Liver (tissue), 9 donors: ENCODE data around the gene PHF20. TPM values are rescaled to one million over a fixed set of nuclear protein-coding genes. Genes with fewer than 3 reads are reported as not detected.

Experiments used
- DNase-seq: peaks from one replicate; pipeline ENCODE4 v3.0.0-alpha.2; 2017; ENCODE audit warnings: low spot score
- H3K27ac ChIP-seq, 2 donors: one replicate each; pipeline ENCODE4 v1.7.0; 2013; ENCODE audit warnings: inconsistent platforms in 2 of 2, low read length in 2 of 2, control low read depth in 1 of 2, low read depth in 1 of 2, mild to moderate bottlenecking in 1 of 2
- H3K27me3 ChIP-seq, 4 donors: one replicate each; pipeline versions ENCODE4 v1.6.1 to v1.7.0; 2013; ENCODE audit warnings: low read length in 3 of 4, inconsistent platforms in 1 of 4, mild to moderate bottlenecking in 1 of 4, moderate library complexity in 1 of 4; ENCODE audit not compliant: control insufficient read depth in 4 of 4, insufficient read depth in 4 of 4
- H3K36me3 ChIP-seq, 4 donors: one replicate each; pipeline versions ENCODE4 v1.6.1 to v1.7.0; 2013; ENCODE audit warnings: low read length in 3 of 4, mild to moderate bottlenecking in 3 of 4, low read depth in 1 of 4, moderate library complexity in 1 of 4; ENCODE audit not compliant: control insufficient read depth in 4 of 4, insufficient read depth in 3 of 4
- H3K4me1 ChIP-seq, 4 donors: one replicate each; pipeline versions ENCODE4 v1.6.1 to v1.7.0; 2013; ENCODE audit warnings: low read length in 3 of 4, mild to moderate bottlenecking in 3 of 4, moderate library complexity in 1 of 4; ENCODE audit not compliant: control insufficient read depth in 4 of 4, insufficient read depth in 4 of 4
- H3K4me3 ChIP-seq, 3 donors: one replicate each; pipeline versions ENCODE4 v1.6.1 to v1.7.0; 2013; ENCODE audit warnings: low read length in 3 of 3, control low read depth in 1 of 3, low read depth in 1 of 3, mild to moderate bottlenecking in 1 of 3
- H3K9ac ChIP-seq, 2 donors: one replicate each; pipeline ENCODE4 v1.7.0; 2013; ENCODE audit warnings: low read length in 2 of 2, mild to moderate bottlenecking in 2 of 2, moderate library complexity in 2 of 2, control low read depth in 1 of 2, low read depth in 1 of 2
- H3K9me3 ChIP-seq, 4 donors: one replicate each; pipeline versions ENCODE4 v1.6.1 to v1.7.0; 2013; ENCODE audit warnings: low read length in 3 of 4; ENCODE audit not compliant: control insufficient read depth in 4 of 4
- EGR1 ChIP-seq, 2 donors: IDR thresholded peaks; 2 replicates each; pipeline ENCODE4 v1.6.1; 2016 to 2018; ENCODE audit warnings: antibody characterized with exemption in 2 of 2, low read depth in 2 of 2
- FOXA1 ChIP-seq: IDR thresholded peaks from 2 replicates; pipeline ENCODE4 v1.6.1; 2016; ENCODE audit warnings: antibody characterized with exemption
- FOXA2 ChIP-seq: IDR thresholded peaks from 2 replicates; pipeline ENCODE4 v1.6.1; 2016; ENCODE audit warnings: antibody characterized with exemption
- GABPA ChIP-seq, 2 donors: IDR thresholded peaks in 1 of 2; conservative IDR thresholded peaks in 1 of 2; 2 replicates each; pipeline ENCODE4 v1.6.1; 2016; ENCODE audit warnings: antibody characterized with exemption in 2 of 2, mild to moderate bottlenecking in 1 of 2, moderate library complexity in 1 of 2
- HNF4G ChIP-seq: IDR thresholded peaks from 2 replicates; pipeline ENCODE4 v1.6.1; 2016; ENCODE audit warnings: antibody characterized with exemption
- JUND ChIP-seq, 2 donors: IDR thresholded peaks; 2 replicates each; pipeline ENCODE4 v1.6.1; 2016; ENCODE audit warnings: antibody characterized with exemption in 2 of 2
- RAD21 ChIP-seq, 2 donors: IDR thresholded peaks; 2 replicates each; pipeline ENCODE4 v1.6.1; 2016; ENCODE audit warnings: antibody characterized with exemption in 2 of 2, mild to moderate bottlenecking in 2 of 2
- REST ChIP-seq: IDR thresholded peaks from 2 replicates; pipeline ENCODE4 v1.6.1; 2016; ENCODE audit warnings: antibody characterized with exemption, mild to moderate bottlenecking
- SP1 ChIP-seq: IDR thresholded peaks from 2 replicates; pipeline ENCODE4 v1.6.1; 2018; ENCODE audit warnings: antibody characterized with exemption, mild to moderate bottlenecking
- TAF1 ChIP-seq: conservative IDR thresholded peaks from 2 replicates; pipeline ENCODE4 v1.6.1; 2016; ENCODE audit warnings: antibody characterized with exemption, mild to moderate bottlenecking
- YY1 ChIP-seq: IDR thresholded peaks from 2 replicates; pipeline ENCODE4 v1.6.1; 2016; ENCODE audit warnings: antibody characterized with exemption, mild to moderate bottlenecking
- WGBS: extraction: QIAGEN DNeasy Blood & Tissue Kit; methylation state at CpG from one replicate; pipeline ENCODE4 v1.1.7; 2013; 5-methylcytosine and 5-hydroxymethylcytosine counted together
- polyA plus RNA-seq, 2 donors: library from polyadenylated mRNA; stranded (reverse) in 1 of 2; unstranded in 1 of 2; fragments of 200-250 nt in 1 of 2; fragments of >200 nt in 1 of 2; fragmentation: Nextera tagmentation in 1 of 2; extraction: Ambion mirVana in 1 of 2; gene quantifications; one replicate each; pipeline versions ENCODE4 v1.2.1 to v1.2.3, GENCODE V29; 2013 to 2015
- total RNA-seq, 2 donors: library from RNA; depleted of rRNA; stranded (reverse); fragments of >200 nt; gene quantifications; one replicate each; pipeline ENCODE4 v1.2.3, GENCODE V29; 2014
- TF ChIP-seq, protein P1 (sequence below): IDR thresholded peaks from 2 replicates; pipeline ENCODE4 v1.6.1; 2016; ENCODE audit warnings: antibody characterized with exemption
- TF ChIP-seq, protein P2 (sequence below): IDR thresholded peaks from 2 replicates; pipeline ENCODE4 v1.6.1; 2016; ENCODE audit warnings: antibody characterized with exemption
- donor health status: healthy.
- donor health status: healthy.
- donor health status: healthy.
- donor health status: healthy.
- donor health status: healthy.

PHF20 gene
- total and polyA plus RNA-seq, 4 donors = 5.1 to 11.7 (median 10.3) TPM

- no peaks in the 10 kb centered on the region for H3K9me3 ChIP-seq
- 29% methylated on average over 8 of the region's 8 CpGs for WGBS
- H3K27me3 ChIP-seq = no peaks in the 10 kb centered on the region
- peak overlapping the region; percentile 85 to 89 for H3K27ac ChIP-seq
- peak overlapping the region; percentile 76 to 91 for H3K9ac ChIP-seq
- DNase-seq = no peak
- peak overlapping the region; percentile 69 to 90 (median 82) for H3K4me3 ChIP-seq
- peaks cover 0 to 25% (median 9%) of the 10 kb centered on the region in 4 donors for H3K4me1 ChIP-seq
- peaks cover 0 to 4% (median 0%) of the 10 kb centered on the region in 4 donors for H3K36me3 ChIP-seq
- TF ChIP-seq GABPA (IDR thresholded peaks at IDR 0.05 in 1 of 2, conservative IDR thresholded peaks at IDR 0.05 in 1 of 2) = peak in 1 of 2 donors; percentile 7
- TF ChIP-seq, protein P1, sequence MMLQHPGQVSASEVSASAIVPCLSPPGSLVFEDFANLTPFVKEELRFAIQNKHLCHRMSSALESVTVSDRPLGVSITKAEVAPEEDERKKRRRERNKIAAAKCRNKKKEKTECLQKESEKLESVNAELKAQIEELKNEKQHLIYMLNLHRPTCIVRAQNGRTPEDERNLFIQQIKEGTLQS = no peak
Observed at GRCh38 chr20:35772563-35773058, 796 bp downstream of the PHF20 start.

DNA sequence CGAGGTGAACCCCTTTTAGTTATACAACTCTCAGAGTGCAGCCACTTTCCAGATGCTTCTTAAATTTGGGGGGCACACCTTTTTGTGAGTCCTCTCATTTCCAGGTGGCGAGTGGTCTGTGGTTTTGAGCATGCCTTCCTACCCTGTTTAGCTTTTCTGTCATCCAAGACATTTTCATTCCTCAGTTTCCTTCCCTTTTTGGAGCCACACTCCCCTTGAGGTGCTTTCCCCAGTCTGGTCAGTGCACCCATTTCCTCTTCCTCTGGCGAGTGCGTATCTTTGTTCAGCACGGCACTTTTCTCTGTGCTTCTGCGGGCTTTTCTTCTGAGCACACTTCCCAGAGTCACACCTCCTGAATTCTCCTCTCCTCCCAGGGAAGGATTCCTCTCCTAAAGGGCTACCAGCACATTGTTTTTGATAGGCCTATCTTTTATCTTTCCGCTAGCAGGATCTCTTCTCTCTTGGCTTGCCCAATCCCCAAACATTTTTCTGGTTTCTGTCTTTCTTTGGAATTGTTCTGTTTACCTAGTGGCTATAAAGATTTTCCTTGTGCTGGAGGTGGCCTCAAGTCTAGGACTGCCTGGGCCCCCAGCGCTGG lies 1.4 kb downstream of the PHF20 start:
- WGBS = 63% methylated on average over 8 of the region's 8 CpGs
- H3K4me3 ChIP-seq = peak overlapping the region in 1 of 3 donors; percentile 82
- no peaks in the 10 kb centered on the region for H3K9me3 ChIP-seq
- peak overlapping the region; percentile 76 to 91 for H3K9ac ChIP-seq
- peaks cover 0 to 25% (median 9%) of the 10 kb centered on the region in 4 donors for H3K4me1 ChIP-seq
- H3K27ac ChIP-seq = peak overlapping the region; percentile 85 to 89
- H3K27me3 ChIP-seq = no peaks in the 10 kb centered on the region
- TF ChIP-seq FOXA1 = no peak
- TF ChIP-seq, protein P1 = no peak
- peak in 1 of 2 donors; percentile 10 for TF ChIP-seq RAD21 (IDR thresholded peaks at IDR 0.05)
- no peak for TF ChIP-seq SP1
- DNase-seq = no peak
- H3K36me3 ChIP-seq = peaks cover 0 to 4% (median 0%) of the 10 kb centered on the region in 4 donors

- TF ChIP-seq, protein P2, sequence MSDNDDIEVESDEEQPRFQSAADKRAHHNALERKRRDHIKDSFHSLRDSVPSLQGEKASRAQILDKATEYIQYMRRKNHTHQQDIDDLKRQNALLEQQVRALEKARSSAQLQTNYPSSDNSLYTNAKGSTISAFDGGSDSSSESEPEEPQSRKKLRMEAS = no peak
- TF ChIP-seq YY1 (no peak), EGR1 (IDR thresholded peaks at IDR 0.05; ENCODE audit: low read depth in 2 of 2) (no peak), HNF4G (no peak), TAF1 (no peak), FOXA1 (no peak), FOXA2 (no peak), RAD21 (IDR thresholded peaks at IDR 0.05) (no peak), JUND (IDR thresholded peaks at IDR 0.05) (no peak), REST (no peak)
- TF ChIP-seq, protein P1 = no peak
- Histone ChIP-seq H3K36me3 (peaks cover 0 to 4% (median 0%) of the 10 kb centered on the region in 4 donors), H3K4me3 (no peak overlapping the region), H3K27me3 (no peaks in the 10 kb centered on the region), H3K27ac (no peak overlapping the region), H3K4me1 (peaks cover 0 to 22% (median 9%) of the 10 kb centered on the region in 4 donors), H3K9me3 (no peaks in the 10 kb centered on the region), H3K9ac (no peak overlapping the region)
- DNase-seq = no peak
- WGBS = 93% methylated on average over 1 of the region's 1 CpG
Observed at GRCh38 chr20:35774391-35774790, 2.6 kb downstream of the PHF20 start.
